ENCODE measurements around the gene SEC14L5.

The SEC14L5 gene

GRCh38 chr16:4989391-4990006 is 31.4 kb downstream of the SEC14L5 start:
- Histone ChIP-seq H3K36me3 (ENCODE audit: insufficient read depth, low read length) (no peaks in the 10 kb centered on the region), H3K27me3 (ENCODE audit: insufficient read depth, low read length) (peaks cover 33% of the 10 kb centered on the region), H3K9ac (ENCODE audit: low read depth, low read length) (no peak overlapping the region), H3K9me3 (ENCODE audit: insufficient read depth, low read depth, low read length) (no peaks in the 10 kb centered on the region), H3K4me3 (ENCODE audit: low read length) (no peak overlapping the region), H3K4me1 (ENCODE audit: insufficient read depth, low read length) (no peaks in the 10 kb centered on the region), H3K27ac (ENCODE audit: low read depth, low read length) (no peak overlapping the region)
- 89% methylated on average over 9 of the region's 9 CpGs for WGBS

- 91% methylated on average over 8 of the region's 8 CpGs for WGBS
- no peak overlapping the region for H3K27ac ChIP-seq (ENCODE audit: low read depth, low read length)
- no peaks in the 10 kb centered on the region for H3K9me3 ChIP-seq (ENCODE audit: insufficient read depth, low read depth, low read length)
- H3K9ac ChIP-seq (ENCODE audit: low read depth, low read length), result no peak overlapping the region
- H3K27me3 ChIP-seq (ENCODE audit: insufficient read depth, low read length), result peaks cover 33% of the 10 kb centered on the region
- H3K36me3 ChIP-seq (ENCODE audit: insufficient read depth, low read length), result no peaks in the 10 kb centered on the region
- no peaks in the 10 kb centered on the region for H3K4me1 ChIP-seq (ENCODE audit: insufficient read depth, low read length)
- H3K4me3 ChIP-seq (ENCODE audit: low read length), result no peak overlapping the region
These were observed 32.3 kb downstream of the SEC14L5 start for GRCh38 chr16:4990415-4990814.

- Histone ChIP-seq H3K4me3 (ENCODE audit: low read length) (no peak overlapping the region), H3K9ac (ENCODE audit: low read depth, low read length) (no peak overlapping the region), H3K36me3 (ENCODE audit: insufficient read depth, low read length) (no peaks in the 10 kb centered on the region), H3K9me3 (ENCODE audit: insufficient read depth, low read depth, low read length) (no peaks in the 10 kb centered on the region), H3K27ac (ENCODE audit: low read depth, low read length) (no peak overlapping the region), H3K27me3 (ENCODE audit: insufficient read depth, low read length) (peaks cover 24% of the 10 kb centered on the region), H3K4me1 (ENCODE audit: insufficient read depth, low read length) (no peaks in the 10 kb centered on the region)
- 94% methylated on average over 14 of the region's 14 CpGs for WGBS
These were observed 33.6 kb downstream of the SEC14L5 start for GRCh38 chr16:4991754-4992153.

GRCh38 chr16:4994719-4995434 is 36.7 kb downstream of the SEC14L5 start:
- WGBS, result 84% methylated on average over 17 of the region's 18 CpGs
- no peaks in the 10 kb centered on the region for H3K9me3 ChIP-seq (ENCODE audit: insufficient read depth, low read depth, low read length)
- H3K4me3 ChIP-seq (ENCODE audit: low read length), result no peak overlapping the region
- H3K4me1 ChIP-seq (ENCODE audit: insufficient read depth, low read length), result no peaks in the 10 kb centered on the region
- no peak overlapping the region for H3K27ac ChIP-seq (ENCODE audit: low read depth, low read length)
- H3K36me3 ChIP-seq (ENCODE audit: insufficient read depth, low read length), result no peaks in the 10 kb centered on the region
- H3K9ac ChIP-seq (ENCODE audit: low read depth, low read length), result no peak overlapping the region
- H3K27me3 ChIP-seq (ENCODE audit: insufficient read depth, low read length), result no peaks in the 10 kb centered on the region

GRCh38 chr16:5000573-5001001 is 42.5 kb downstream of the SEC14L5 start:
- H3K36me3 ChIP-seq (ENCODE audit: insufficient read depth, low read length), result no peaks in the 10 kb centered on the region
- H3K9ac ChIP-seq (ENCODE audit: low read depth, low read length), result no peak overlapping the region
- H3K4me3 ChIP-seq (ENCODE audit: low read length), result no peak overlapping the region
- no peaks in the 10 kb centered on the region for H3K27me3 ChIP-seq (ENCODE audit: insufficient read depth, low read length)
- H3K27ac ChIP-seq (ENCODE audit: low read depth, low read length), result no peak overlapping the region
- 93% methylated on average over 19 of the region's 19 CpGs for WGBS
- no peaks in the 10 kb centered on the region for H3K4me1 ChIP-seq (ENCODE audit: insufficient read depth, low read length)
- H3K9me3 ChIP-seq (ENCODE audit: insufficient read depth, low read depth, low read length), result no peaks in the 10 kb centered on the region

- Histone ChIP-seq H3K27me3 (ENCODE audit: insufficient read depth, low read length) (no peaks in the 10 kb centered on the region), H3K27ac (ENCODE audit: low read depth, low read length) (no peak overlapping the region)
- WGBS, result 88% methylated on average over 7 of the region's 7 CpGs
These were observed 43.4 kb downstream of the SEC14L5 start for GRCh38 chr16:5001571-5001970.

GRCh38 chr16:5001986-5002385 is 43.9 kb downstream of the SEC14L5 start:
- WGBS, result 87% methylated on average over 6 of the region's 6 CpGs

More at GRCh38 chr16:5001571-5001970, 43.4 kb downstream of the SEC14L5 start:
- H3K4me1 ChIP-seq (ENCODE audit: insufficient read depth, low read length), result no peaks in the 10 kb centered on the region
- H3K9ac ChIP-seq (ENCODE audit: low read depth, low read length), result no peak overlapping the region
- H3K9me3 ChIP-seq (ENCODE audit: insufficient read depth, low read depth, low read length), result no peaks in the 10 kb centered on the region
- no peak overlapping the region for H3K4me3 ChIP-seq (ENCODE audit: low read length)
- H3K36me3 ChIP-seq (ENCODE audit: insufficient read depth, low read length), result no peaks in the 10 kb centered on the region

GRCh38 chr16:5002699-5003143 is 44.6 kb downstream of the SEC14L5 start:
- H3K36me3 ChIP-seq (ENCODE audit: insufficient read depth, low read length), result no peaks in the 10 kb centered on the region
- no peaks in the 10 kb centered on the region for H3K4me1 ChIP-seq (ENCODE audit: insufficient read depth, low read length)
- H3K9ac ChIP-seq (ENCODE audit: low read depth, low read length), result no peak overlapping the region
- H3K27ac ChIP-seq (ENCODE audit: low read depth, low read length), result no peak overlapping the region
- WGBS, result 88% methylated on average over 3 of the region's 3 CpGs
- H3K9me3 ChIP-seq (ENCODE audit: insufficient read depth, low read depth, low read length), result no peaks in the 10 kb centered on the region
- no peaks in the 10 kb centered on the region for H3K27me3 ChIP-seq (ENCODE audit: insufficient read depth, low read length)
- no peak overlapping the region for H3K4me3 ChIP-seq (ENCODE audit: low read length)

More at GRCh38 chr16:5001986-5002385, 43.9 kb downstream of the SEC14L5 start:
- Histone ChIP-seq H3K4me1 (ENCODE audit: insufficient read depth, low read length) (no peaks in the 10 kb centered on the region), H3K27me3 (ENCODE audit: insufficient read depth, low read length) (no peaks in the 10 kb centered on the region), H3K4me3 (ENCODE audit: low read length) (no peak overlapping the region), H3K9me3 (ENCODE audit: insufficient read depth, low read depth, low read length) (no peaks in the 10 kb centered on the region), H3K27ac (ENCODE audit: low read depth, low read length) (no peak overlapping the region), H3K36me3 (ENCODE audit: insufficient read depth, low read length) (no peaks in the 10 kb centered on the region), H3K9ac (ENCODE audit: low read depth, low read length) (no peak overlapping the region)

- H3K36me3 ChIP-seq (ENCODE audit: insufficient read depth, low read length), result no peaks in the 10 kb centered on the region
- H3K27ac ChIP-seq (ENCODE audit: low read depth, low read length), result no peak overlapping the region
- H3K4me1 ChIP-seq (ENCODE audit: insufficient read depth, low read length), result no peaks in the 10 kb centered on the region
- WGBS, result 88% methylated on average over 11 of the region's 12 CpGs
- H3K9ac ChIP-seq (ENCODE audit: low read depth, low read length), result no peak overlapping the region
- no peaks in the 10 kb centered on the region for H3K9me3 ChIP-seq (ENCODE audit: insufficient read depth, low read depth, low read length)
- H3K4me3 ChIP-seq (ENCODE audit: low read length), result no peak overlapping the region
- no peaks in the 10 kb centered on the region for H3K27me3 ChIP-seq (ENCODE audit: insufficient read depth, low read length)
These were observed 45.1 kb downstream of the SEC14L5 start for GRCh38 chr16:5003211-5003610.

GRCh38 chr16:5003828-5004227 is 45.7 kb downstream of the SEC14L5 start:
- Histone ChIP-seq H3K4me3 (ENCODE audit: low read length) (no peak overlapping the region), H3K4me1 (ENCODE audit: insufficient read depth, low read length) (no peaks in the 10 kb centered on the region), H3K27me3 (ENCODE audit: insufficient read depth, low read length) (no peaks in the 10 kb centered on the region), H3K36me3 (ENCODE audit: insufficient read depth, low read length) (no peaks in the 10 kb centered on the region), H3K27ac (ENCODE audit: low read depth, low read length) (no peak overlapping the region), H3K9me3 (ENCODE audit: insufficient read depth, low read depth, low read length) (no peaks in the 10 kb centered on the region), H3K9ac (ENCODE audit: low read depth, low read length) (no peak overlapping the region)
- WGBS, result 94% methylated on average over 10 of the region's 10 CpGs

GRCh38 chr16:5004311-5004710 is 46.2 kb downstream of the SEC14L5 start:
- no peaks in the 10 kb centered on the region for H3K36me3 ChIP-seq (ENCODE audit: insufficient read depth, low read length)
- H3K27me3 ChIP-seq (ENCODE audit: insufficient read depth, low read length), result no peaks in the 10 kb centered on the region
- H3K9me3 ChIP-seq (ENCODE audit: insufficient read depth, low read depth, low read length), result no peaks in the 10 kb centered on the region
- no peak overlapping the region for H3K27ac ChIP-seq (ENCODE audit: low read depth, low read length)
- H3K9ac ChIP-seq (ENCODE audit: low read depth, low read length), result no peak overlapping the region
- WGBS, result 89% methylated on average over 5 of the region's 5 CpGs
- no peaks in the 10 kb centered on the region for H3K4me1 ChIP-seq (ENCODE audit: insufficient read depth, low read length)
- no peak overlapping the region for H3K4me3 ChIP-seq (ENCODE audit: low read length)

Data from HUES64 (cell line).